ENCODE results near the gene ACAP3.

ACAP3 gene

GRCh38 chr1:1335283-1335682 is 27.6 kb upstream of the ACAP3 start:
- Histone ChIP-seq H2AFZ (ENCODE audit: low read length) (no peak overlapping the region), H4K20me1 (ENCODE audit: insufficient read depth, low read length) (no peaks in the 10 kb centered on the region), H3K9ac (ENCODE audit: low read length) (no peak overlapping the region), H3K4me2 (ENCODE audit: low read depth, low read length) (no peak overlapping the region), H3F3A (ENCODE audit: insufficient read depth, low read length) (no peaks in the 10 kb centered on the region), H3K9me2 (replicated peaks; ENCODE audit: insufficient read depth, low read length) (no peaks in the 10 kb centered on the region), H3K79me2 (ENCODE audit: low read length) (no peaks in the 10 kb centered on the region), H3K27ac (ENCODE audit: low read length) (no peak overlapping the region), H3K4me1 (ENCODE audit: low read length) (no peaks in the 10 kb centered on the region), H3K36me3 (replicated peaks; ENCODE audit: insufficient read depth, low read length) (no peaks in the 10 kb centered on the region), H3K27me3 (replicated peaks; ENCODE audit: insufficient read depth, low read length) (no peaks in the 10 kb centered on the region), H3K9me3 (replicated peaks; ENCODE audit: insufficient read depth, low read length) (no peaks in the 10 kb centered on the region), H3K4me3 (ENCODE audit: low read length) (no peak overlapping the region)
- TF ChIP-seq EZH2phosphoT487 (IDR thresholded peaks at IDR 0.05; ENCODE audit: low read length) (no peak), EZH2 (optimal IDR thresholded peaks at IDR 0.05; ENCODE audit: low read depth, low read length) (no peak), CTCF (IDR thresholded peaks at IDR 0.05; ENCODE audit: low read length) (no peak)
- DNase-seq: no peak

- no peak overlapping the region for H3K4me3 ChIP-seq (ENCODE audit: low read length)
- no peaks in the 10 kb centered on the region for H3K79me2 ChIP-seq (ENCODE audit: low read length)
- no peaks in the 10 kb centered on the region for H3K9me3 ChIP-seq (replicated peaks; ENCODE audit: insufficient read depth, low read length)
- no peaks in the 10 kb centered on the region for H3K36me3 ChIP-seq (replicated peaks; ENCODE audit: insufficient read depth, low read length)
- no peaks in the 10 kb centered on the region for H4K20me1 ChIP-seq (ENCODE audit: insufficient read depth, low read length)
- H3K4me1 ChIP-seq (ENCODE audit: low read length): no peaks in the 10 kb centered on the region
- H3K4me2 ChIP-seq (ENCODE audit: low read depth, low read length): no peak overlapping the region
- no peak for DNase-seq
- no peaks in the 10 kb centered on the region for H3F3A ChIP-seq (ENCODE audit: insufficient read depth, low read length)
- no peaks in the 10 kb centered on the region for H3K27me3 ChIP-seq (replicated peaks; ENCODE audit: insufficient read depth, low read length)
- no peak overlapping the region for H3K9ac ChIP-seq (ENCODE audit: low read length)
- no peak overlapping the region for H3K27ac ChIP-seq (ENCODE audit: low read length)
- no peaks in the 10 kb centered on the region for H3K9me2 ChIP-seq (replicated peaks; ENCODE audit: insufficient read depth, low read length)
- no peak for TF ChIP-seq EZH2phosphoT487 (IDR thresholded peaks at IDR 0.05; ENCODE audit: low read length)
- TF ChIP-seq EZH2 (optimal IDR thresholded peaks at IDR 0.05; ENCODE audit: low read depth, low read length): no peak
- no peak for TF ChIP-seq CTCF (IDR thresholded peaks at IDR 0.05; ENCODE audit: low read length)
- no peak overlapping the region for H2AFZ ChIP-seq (ENCODE audit: low read length)
These were observed 27.1 kb upstream of the ACAP3 start for GRCh38 chr1:1334835-1335234.

- no peak overlapping the region for H3K4me2 ChIP-seq (ENCODE audit: low read depth, low read length)
- H3K9me3 ChIP-seq (replicated peaks; ENCODE audit: insufficient read depth, low read length): no peaks in the 10 kb centered on the region
- TF ChIP-seq EZH2phosphoT487 (IDR thresholded peaks at IDR 0.05; ENCODE audit: low read length) (no peak), CTCF (IDR thresholded peaks at IDR 0.05; ENCODE audit: low read length) (no peak), EZH2 (optimal IDR thresholded peaks at IDR 0.05; ENCODE audit: low read depth, low read length) (no peak)
- no peaks in the 10 kb centered on the region for H3K4me1 ChIP-seq (ENCODE audit: low read length)
- no peaks in the 10 kb centered on the region for H3K9me2 ChIP-seq (replicated peaks; ENCODE audit: insufficient read depth, low read length)
- H3K27me3 ChIP-seq (replicated peaks; ENCODE audit: insufficient read depth, low read length): no peaks in the 10 kb centered on the region
- no peak overlapping the region for H3K27ac ChIP-seq (ENCODE audit: low read length)
- H3K4me3 ChIP-seq (ENCODE audit: low read length): no peak overlapping the region
- H2AFZ ChIP-seq (ENCODE audit: low read length): no peak overlapping the region
- no peaks in the 10 kb centered on the region for H3K36me3 ChIP-seq (replicated peaks; ENCODE audit: insufficient read depth, low read length)
- DNase-seq: no peak
- H3F3A ChIP-seq (ENCODE audit: insufficient read depth, low read length): no peaks in the 10 kb centered on the region
- no peaks in the 10 kb centered on the region for H3K79me2 ChIP-seq (ENCODE audit: low read length)
- H4K20me1 ChIP-seq (ENCODE audit: insufficient read depth, low read length): no peaks in the 10 kb centered on the region
- H3K9ac ChIP-seq (ENCODE audit: low read length): no peak overlapping the region
These were observed 26.0 kb upstream of the ACAP3 start for GRCh38 chr1:1333551-1334241.

Data from MM.1S (cell line).